ENCODE results near the gene CSMD2.

The CSMD2 gene

DNA sequence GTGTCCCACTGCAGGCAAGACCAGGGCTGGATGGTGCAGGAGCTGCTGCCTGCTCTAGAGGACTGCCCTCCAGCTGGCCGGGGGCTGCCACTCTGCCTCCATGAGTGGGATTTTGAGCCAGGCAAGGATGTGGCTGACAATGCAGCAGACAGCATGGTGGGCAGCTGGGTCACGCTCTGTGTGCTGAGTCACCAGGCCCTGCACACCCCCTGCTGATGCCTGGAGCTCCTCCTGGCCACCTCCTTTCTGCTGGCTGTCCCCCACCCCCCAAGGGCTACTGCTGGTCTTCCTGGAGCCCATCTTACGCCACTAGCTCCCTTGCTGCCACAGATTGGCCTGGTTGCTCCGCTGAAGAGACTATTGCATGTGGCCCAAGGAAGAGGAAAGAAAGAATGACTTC lies 696.5 kb downstream of the CSMD2 start:
- Histone ChIP-seq H3K9me3 (ENCODE audit: insufficient read depth, low read length, severe bottlenecking) (no peaks in the 10 kb centered on the region), H3K4me3 (ENCODE audit: low read depth in 1 of 2, low read length in 2 of 2) (no peak overlapping the region), H4K20me1 (ENCODE audit: insufficient read depth, low read length) (no peaks in the 10 kb centered on the region), H3K27ac (ENCODE audit: low read length) (no peak overlapping the region), H2AFZ (ENCODE audit: low read depth, low read length) (no peak overlapping the region), H3K9ac (ENCODE audit: low read depth, low read length) (no peak overlapping the region), H3K4me2 (ENCODE audit: insufficient read depth, low read length) (no peak overlapping the region), H3K36me3 (ENCODE audit: insufficient read depth, low read length) (no peaks in the 10 kb centered on the region), H3K4me1 (ENCODE audit: insufficient read depth, low read length) (peaks cover 28% of the 10 kb centered on the region), H3K79me2 (ENCODE audit: insufficient read depth, low read length) (peaks cover under 1% of the 10 kb centered on the region; the same call in 1 of the 2 replicates), H3K27me3 (ENCODE audit: insufficient read depth, low read length, poor library complexity) (peaks cover 7% of the 10 kb centered on the region)
- DNase-seq (no peak), ATAC-seq (ENCODE audit: insufficient read depth, low read depth) (no peak)
- no peak for TF ChIP-seq CTCF (IDR thresholded peaks at IDR 0.05; ENCODE audit: borderline replicate concordance, extremely low read depth, low read length, poor library complexity, severe bottlenecking)
- TF ChIP-seq EZH2 (IDR thresholded peaks at IDR 0.05; ENCODE audit: borderline replicate concordance, low read depth, low read length, severe bottlenecking): no peak

DNA sequence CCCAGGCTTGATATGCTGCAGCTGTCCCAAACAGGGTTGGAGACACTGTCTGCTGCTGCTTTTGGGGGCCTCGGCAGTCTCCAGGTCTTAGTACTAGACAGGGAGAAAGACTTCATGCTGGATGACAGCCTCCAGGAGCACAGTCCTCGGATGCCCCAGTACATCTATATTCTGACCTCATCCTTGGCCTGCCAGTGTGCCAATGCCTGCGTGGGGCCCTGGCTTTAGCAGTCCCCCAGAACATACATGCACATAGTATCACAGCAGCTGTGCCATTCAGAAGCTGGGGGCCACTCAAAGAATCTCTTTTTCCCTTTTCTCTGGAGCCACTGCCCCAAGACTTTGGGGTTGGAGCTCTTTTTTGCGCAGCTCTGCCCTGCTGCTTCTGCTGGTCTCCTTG lies 697.0 kb downstream of the CSMD2 start:
- TF ChIP-seq CTCF (IDR thresholded peaks at IDR 0.05; ENCODE audit: borderline replicate concordance, extremely low read depth, low read length, poor library complexity, severe bottlenecking) (no peak), EZH2 (IDR thresholded peaks at IDR 0.05; ENCODE audit: borderline replicate concordance, low read depth, low read length, severe bottlenecking) (no peak)
- Histone ChIP-seq H2AFZ (ENCODE audit: low read depth, low read length) (no peak overlapping the region), H3K27ac (ENCODE audit: low read length) (no peak overlapping the region), H3K36me3 (ENCODE audit: insufficient read depth, low read length) (no peaks in the 10 kb centered on the region), H3K9ac (ENCODE audit: low read depth, low read length) (no peak overlapping the region), H3K4me3 (ENCODE audit: low read depth in 1 of 2, low read length in 2 of 2) (no peak overlapping the region), H3K9me3 (ENCODE audit: insufficient read depth, low read length, severe bottlenecking) (no peaks in the 10 kb centered on the region), H4K20me1 (ENCODE audit: insufficient read depth, low read length) (no peaks in the 10 kb centered on the region), H3K4me1 (ENCODE audit: insufficient read depth, low read length) (peaks cover 22% of the 10 kb centered on the region), H3K4me2 (ENCODE audit: insufficient read depth, low read length) (no peak overlapping the region), H3K79me2 (ENCODE audit: insufficient read depth, low read length) (no peaks in the 10 kb centered on the region), H3K27me3 (ENCODE audit: insufficient read depth, low read length, poor library complexity) (peaks cover 7% of the 10 kb centered on the region)
- ATAC-seq (ENCODE audit: insufficient read depth, low read depth) (no peak), DNase-seq (no peak)

GRCh38 chr1:33466159-33466558 lies 698.9 kb downstream of the CSMD2 start:
- Histone ChIP-seq H3K36me3 (ENCODE audit: insufficient read depth, low read length) (no peaks in the 10 kb centered on the region), H3K9me3 (ENCODE audit: insufficient read depth, low read length, severe bottlenecking) (no peaks in the 10 kb centered on the region), H3K27ac (ENCODE audit: low read length) (no peak overlapping the region), H4K20me1 (ENCODE audit: insufficient read depth, low read length) (no peaks in the 10 kb centered on the region), H3K9ac (ENCODE audit: low read depth, low read length) (no peak overlapping the region), H3K4me2 (ENCODE audit: insufficient read depth, low read length) (no peak overlapping the region), H3K27me3 (ENCODE audit: insufficient read depth, low read length, poor library complexity) (peaks cover 7% of the 10 kb centered on the region), H2AFZ (ENCODE audit: low read depth, low read length) (no peak overlapping the region), H3K79me2 (ENCODE audit: insufficient read depth, low read length) (no peaks in the 10 kb centered on the region), H3K4me3 (ENCODE audit: low read depth in 1 of 2, low read length in 2 of 2) (no peak overlapping the region), H3K4me1 (ENCODE audit: insufficient read depth, low read length) (peaks cover 10% of the 10 kb centered on the region; the same call in 1 of the 2 replicates)
- no peak for ATAC-seq (ENCODE audit: insufficient read depth, low read depth)
- no peak for TF ChIP-seq CTCF (IDR thresholded peaks at IDR 0.05; ENCODE audit: borderline replicate concordance, extremely low read depth, low read length, poor library complexity, severe bottlenecking)
- no peak for TF ChIP-seq EZH2 (IDR thresholded peaks at IDR 0.05; ENCODE audit: borderline replicate concordance, low read depth, low read length, severe bottlenecking)
- DNase-seq: no peak

GRCh38 chr1:33465316-33465715 lies 699.7 kb downstream of the CSMD2 start:
- H3K4me2 ChIP-seq (ENCODE audit: insufficient read depth, low read length): no peak overlapping the region
- ATAC-seq (ENCODE audit: insufficient read depth, low read depth): no peak
- H3K4me1 ChIP-seq (ENCODE audit: insufficient read depth, low read length): peaks cover 9% of the 10 kb centered on the region; the same call in 1 of the 2 replicates
- no peaks in the 10 kb centered on the region for H3K9me3 ChIP-seq (ENCODE audit: insufficient read depth, low read length, severe bottlenecking)
- no peaks in the 10 kb centered on the region for H4K20me1 ChIP-seq (ENCODE audit: insufficient read depth, low read length)
- no peak overlapping the region for H3K4me3 ChIP-seq (ENCODE audit: low read depth in 1 of 2, low read length in 2 of 2)
- no peaks in the 10 kb centered on the region for H3K79me2 ChIP-seq (ENCODE audit: insufficient read depth, low read length)
- TF ChIP-seq EZH2 (IDR thresholded peaks at IDR 0.05; ENCODE audit: borderline replicate concordance, low read depth, low read length, severe bottlenecking) (no peak), CTCF (IDR thresholded peaks at IDR 0.05; ENCODE audit: borderline replicate concordance, extremely low read depth, low read length, poor library complexity, severe bottlenecking) (no peak)
- H2AFZ ChIP-seq (ENCODE audit: low read depth, low read length): no peak overlapping the region
- H3K9ac ChIP-seq (ENCODE audit: low read depth, low read length): no peak overlapping the region
- no peak for DNase-seq
- peaks cover 12% of the 10 kb centered on the region for H3K27me3 ChIP-seq (ENCODE audit: insufficient read depth, low read length, poor library complexity)
- H3K36me3 ChIP-seq (ENCODE audit: insufficient read depth, low read length): no peaks in the 10 kb centered on the region
- H3K27ac ChIP-seq (ENCODE audit: low read length): no peak overlapping the region
